ENCODE data around the gene ELFN1. TPM values are rescaled to one million over a fixed set of nuclear protein-coding genes. Genes with fewer than 3 reads are reported as not detected.
A peak's percentile ranks its signal among the peaks of the same experiment; 100 is the strongest.

ELFN1 gene
- total and polyA plus RNA-seq, 9 of the 15 experiments (the other 6 are each of a cell fraction or from before 2014, with no cell fraction given) = 0.04 to 0.64 (median 0.18) TPM; not detected in 2

DNA sequence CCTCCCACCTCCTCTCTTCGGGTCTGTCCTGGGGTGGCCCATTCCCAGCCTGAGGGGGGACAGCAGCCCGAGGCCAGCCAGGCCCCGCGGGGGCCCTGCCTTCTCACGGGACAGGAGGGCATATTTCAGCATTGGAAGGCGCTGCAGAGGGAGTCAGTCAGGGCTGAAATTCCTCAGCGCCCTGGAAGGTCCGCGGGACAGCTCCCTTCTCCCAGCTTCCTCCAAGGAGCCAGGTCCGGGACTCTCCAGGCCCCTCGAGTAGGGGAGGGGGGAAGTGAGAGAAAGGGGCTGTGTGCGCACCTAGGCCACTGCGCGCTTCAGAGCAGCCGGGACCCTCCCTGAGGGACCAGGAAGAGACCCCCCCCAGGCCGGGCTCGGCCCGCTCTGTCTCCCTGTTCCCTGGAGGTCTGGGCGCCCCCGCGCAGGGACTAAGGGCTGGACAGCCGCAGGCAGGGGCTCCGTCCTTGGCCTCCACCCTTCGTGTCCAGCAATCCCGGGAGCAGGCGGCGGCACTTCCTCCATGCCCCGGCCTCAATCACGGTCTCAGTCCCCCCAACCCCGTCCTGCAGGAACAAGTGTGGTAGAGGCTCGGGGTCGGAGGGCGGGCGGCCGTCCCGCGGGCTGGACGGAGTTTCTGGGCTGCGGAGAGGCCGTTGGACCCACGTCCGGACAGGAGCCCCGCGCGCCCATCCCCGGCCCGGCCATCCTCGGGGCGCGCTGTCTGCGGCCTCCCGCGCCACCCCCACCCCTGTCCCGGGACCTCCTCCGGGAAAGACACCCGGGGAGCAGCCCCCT lies 6.0 kb upstream of the ELFN1 start:
- Histone ChIP-seq H3K27ac (ENCODE audit: extremely low read depth, low read depth, low read length) (no peak overlapping the region), H3K4me2 (ENCODE audit: insufficient read depth, low read length) (no peak overlapping the region), H3K27me3 (ENCODE audit: control insufficient read depth in 2 of 2, insufficient read depth in 2 of 2, low read length in 2 of 2) (peaks cover 19 to 60% of the 10 kb centered on the region in 2 experiments; a peak in 4 of 5 replicates), H3K9me3 (replicated peaks; ENCODE audit: control insufficient read depth, insufficient read depth, low read depth, low read length) (no peaks in the 10 kb centered on the region), H3K4me1 (replicated peaks in 1 of 2; ENCODE audit: control insufficient read depth in 2 of 2, insufficient read depth in 2 of 2, low read length in 2 of 2) (peaks cover 0 to 51% of the 10 kb centered on the region in 2 experiments; a peak in 2 of 5 replicates), H3K9me1 (ENCODE audit: control insufficient read depth, insufficient read depth, low read length) (no peaks in the 10 kb centered on the region), H3K9ac (ENCODE audit: insufficient read depth in 1 of 2, low read depth in 2 of 2, low read length in 2 of 2) (no peak overlapping the region; a peak in 2 of 4 replicates), H3K4me3 (no peak overlapping the region), H3K79me2 (ENCODE audit: control insufficient read depth, insufficient read depth, low read length) (no peaks in the 10 kb centered on the region), H4K20me1 (replicated peaks; ENCODE audit: control insufficient read depth, insufficient read depth, low read length) (peaks cover 11% of the 10 kb centered on the region; the same call in 1 of the 2 replicates), H2AFZ (ENCODE audit: low read depth, low read length) (no peak overlapping the region), H3K36me3 (ENCODE audit: control insufficient read depth, insufficient read depth, low read length) (no peaks in the 10 kb centered on the region)
- DNase-seq (ENCODE audit: extremely low read depth in 1 of 4, low spot score in 3 of 4) = peak in 2 of 4 experiments; percentile 6 to 7
- intact Hi-C loops (cut with micrococcal nuclease) = loop anchor here (5.0 to 10.0 kb wide), 2 partner anchors 93 to 681 kb away; no protein-coding TSS in a partner anchor
- no peak for FAIRE-seq
- in situ Hi-C loops (cut with MboI) = no loop called here
- ChIA-PET POLR2A (interaction anchor here (0.6 to 0.8 kb wide), 2 partner anchors 16 kb away, joined by 3 to 5 read pairs; no protein-coding TSS in a partner anchor), CTCF (ENCODE audit: low intra/inter-chr PET ratio) (interaction anchor here (1.0 kb wide), 1 partner anchor 683 kb away, joined by 3 read pairs; no protein-coding TSS in a partner anchor)
- 25% methylated on average over 18 of the region's 56 CpGs for WGBS (ENCODE audit: insufficient coverage, low coverage, missing lambda C conversion rate)
- no peak for ATAC-seq
- no TSS peak for BruUV-seq (replicated peaks)
- TF ChIP-seq, protein P1, sequence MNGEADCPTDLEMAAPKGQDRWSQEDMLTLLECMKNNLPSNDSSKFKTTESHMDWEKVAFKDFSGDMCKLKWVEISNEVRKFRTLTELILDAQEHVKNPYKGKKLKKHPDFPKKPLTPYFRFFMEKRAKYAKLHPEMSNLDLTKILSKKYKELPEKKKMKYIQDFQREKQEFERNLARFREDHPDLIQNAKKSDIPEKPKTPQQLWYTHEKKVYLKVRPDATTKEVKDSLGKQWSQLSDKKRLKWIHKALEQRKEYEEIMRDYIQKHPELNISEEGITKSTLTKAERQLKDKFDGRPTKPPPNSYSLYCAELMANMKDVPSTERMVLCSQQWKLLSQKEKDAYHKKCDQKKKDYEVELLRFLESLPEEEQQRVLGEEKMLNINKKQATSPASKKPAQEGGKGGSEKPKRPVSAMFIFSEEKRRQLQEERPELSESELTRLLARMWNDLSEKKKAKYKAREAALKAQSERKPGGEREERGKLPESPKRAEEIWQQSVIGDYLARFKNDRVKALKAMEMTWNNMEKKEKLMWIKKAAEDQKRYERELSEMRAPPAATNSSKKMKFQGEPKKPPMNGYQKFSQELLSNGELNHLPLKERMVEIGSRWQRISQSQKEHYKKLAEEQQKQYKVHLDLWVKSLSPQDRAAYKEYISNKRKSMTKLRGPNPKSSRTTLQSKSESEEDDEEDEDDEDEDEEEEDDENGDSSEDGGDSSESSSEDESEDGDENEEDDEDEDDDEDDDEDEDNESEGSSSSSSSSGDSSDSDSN (IDR thresholded peaks at IDR 0.05; ENCODE audit: borderline replicate concordance in 1 of 2, low read depth in 2 of 2, low read length in 2 of 2) = no peak
- TF ChIP-seq RBM14 (IDR thresholded peaks at IDR 0.05; ENCODE audit: borderline replicate concordance, insufficient read depth, low read depth, low read length) (no peak), SMAD4 (CRISPR knock-in tag; conservative IDR thresholded peaks at IDR 0.05) (no peak), RUNX1 (IDR thresholded peaks at IDR 0.05; ENCODE audit: low read depth) (no peak), GTF2A2 (tag; IDR thresholded peaks at IDR 0.05) (no peak)
- TF ChIP-seq, protein P2, sequence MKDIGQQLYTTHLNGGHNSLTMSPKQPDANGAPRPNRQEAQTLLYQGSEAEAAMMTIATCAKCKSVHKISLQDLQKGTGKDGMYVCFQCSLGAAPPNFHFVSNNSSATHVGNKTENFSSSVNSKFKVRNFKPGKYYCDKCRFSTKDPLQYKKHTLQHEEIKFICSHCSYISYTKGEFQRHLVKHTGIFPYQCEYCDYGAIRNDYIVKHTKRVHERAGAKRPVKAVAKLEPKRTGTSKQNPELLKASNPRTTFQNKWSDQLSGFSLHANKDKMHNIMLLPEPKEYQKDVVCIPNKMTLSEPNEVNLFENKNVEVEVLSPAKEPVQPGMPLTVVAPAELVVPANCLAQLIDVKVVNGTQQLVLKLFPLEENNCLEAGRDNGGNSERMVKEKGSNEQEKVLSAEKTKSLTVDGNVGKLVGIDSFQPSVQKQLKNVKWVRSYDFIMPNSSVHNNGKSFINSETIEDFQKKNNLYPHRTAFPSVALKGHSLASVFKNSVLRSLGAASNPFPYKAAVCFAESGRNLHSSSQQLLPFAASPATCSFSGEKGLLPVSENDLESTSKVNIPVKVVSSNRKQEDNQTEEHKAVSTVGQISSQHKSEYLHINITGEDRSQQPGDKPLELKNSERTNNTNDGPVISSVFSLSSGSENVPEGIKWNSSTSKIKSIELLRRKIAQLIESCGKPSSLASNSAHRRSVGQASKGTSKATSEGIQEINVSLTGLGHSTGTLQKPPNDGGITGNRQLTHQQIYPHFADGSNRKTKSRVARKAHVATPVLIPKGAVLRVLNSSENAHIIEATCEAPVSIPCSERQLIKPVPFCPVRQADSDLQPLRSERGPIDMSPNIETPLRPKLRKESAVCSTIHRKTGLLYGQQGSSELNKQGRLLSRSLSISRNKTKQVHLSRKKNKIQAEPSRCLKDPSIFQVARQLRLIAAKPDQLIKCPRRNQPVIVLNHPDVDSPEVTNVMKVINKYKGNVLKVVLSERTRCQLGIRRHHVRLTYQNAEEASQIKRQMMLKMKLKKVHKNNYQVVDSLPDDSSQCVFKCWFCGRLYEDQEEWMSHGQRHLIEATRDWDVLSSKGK (CRISPR knock-in tag; IDR thresholded peaks at IDR 0.05) = no peak
- TF ChIP-seq, protein P3, sequence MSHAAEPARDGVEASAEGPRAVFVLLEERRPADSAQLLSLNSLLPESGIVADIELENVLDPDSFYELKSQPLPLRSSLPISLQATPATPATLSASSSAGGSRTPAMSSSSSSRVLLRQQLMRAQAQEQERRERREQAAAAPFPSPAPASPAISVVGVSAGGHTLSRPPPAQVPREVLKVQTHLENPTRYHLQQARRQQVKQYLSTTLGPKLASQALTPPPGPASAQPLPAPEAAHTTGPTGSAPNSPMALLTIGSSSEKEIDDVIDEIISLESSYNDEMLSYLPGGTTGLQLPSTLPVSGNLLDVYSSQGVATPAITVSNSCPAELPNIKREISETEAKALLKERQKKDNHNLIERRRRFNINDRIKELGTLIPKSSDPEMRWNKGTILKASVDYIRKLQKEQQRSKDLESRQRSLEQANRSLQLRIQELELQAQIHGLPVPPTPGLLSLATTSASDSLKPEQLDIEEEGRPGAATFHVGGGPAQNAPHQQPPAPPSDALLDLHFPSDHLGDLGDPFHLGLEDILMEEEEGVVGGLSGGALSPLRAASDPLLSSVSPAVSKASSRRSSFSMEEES (CRISPR knock-in tag; IDR thresholded peaks at IDR 0.05) = no peak
- TF ChIP-seq, protein P4, sequence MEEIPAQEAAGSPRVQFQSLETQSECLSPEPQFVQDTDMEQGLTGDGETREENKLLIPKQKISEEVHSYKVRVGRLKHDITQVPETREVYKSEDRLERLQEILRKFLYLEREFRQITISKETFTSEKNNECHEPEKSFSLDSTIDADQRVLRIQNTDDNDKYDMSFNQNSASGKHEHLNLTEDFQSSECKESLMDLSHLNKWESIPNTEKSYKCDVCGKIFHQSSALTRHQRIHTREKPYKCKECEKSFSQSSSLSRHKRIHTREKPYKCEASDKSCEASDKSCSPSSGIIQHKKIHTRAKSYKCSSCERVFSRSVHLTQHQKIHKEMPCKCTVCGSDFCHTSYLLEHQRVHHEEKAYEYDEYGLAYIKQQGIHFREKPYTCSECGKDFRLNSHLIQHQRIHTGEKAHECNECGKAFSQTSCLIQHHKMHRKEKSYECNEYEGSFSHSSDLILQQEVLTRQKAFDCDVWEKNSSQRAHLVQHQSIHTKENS (CRISPR knock-in tag; IDR thresholded peaks at IDR 0.05) = no peak
- TF ChIP-seq, protein P5, sequence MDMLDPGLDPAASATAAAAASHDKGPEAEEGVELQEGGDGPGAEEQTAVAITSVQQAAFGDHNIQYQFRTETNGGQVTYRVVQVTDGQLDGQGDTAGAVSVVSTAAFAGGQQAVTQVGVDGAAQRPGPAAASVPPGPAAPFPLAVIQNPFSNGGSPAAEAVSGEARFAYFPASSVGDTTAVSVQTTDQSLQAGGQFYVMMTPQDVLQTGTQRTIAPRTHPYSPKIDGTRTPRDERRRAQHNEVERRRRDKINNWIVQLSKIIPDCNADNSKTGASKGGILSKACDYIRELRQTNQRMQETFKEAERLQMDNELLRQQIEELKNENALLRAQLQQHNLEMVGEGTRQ (CRISPR knock-in tag; IDR thresholded peaks at IDR 0.05) = no peak
